ENCODE results near the gene ANKRD40.

DNA sequence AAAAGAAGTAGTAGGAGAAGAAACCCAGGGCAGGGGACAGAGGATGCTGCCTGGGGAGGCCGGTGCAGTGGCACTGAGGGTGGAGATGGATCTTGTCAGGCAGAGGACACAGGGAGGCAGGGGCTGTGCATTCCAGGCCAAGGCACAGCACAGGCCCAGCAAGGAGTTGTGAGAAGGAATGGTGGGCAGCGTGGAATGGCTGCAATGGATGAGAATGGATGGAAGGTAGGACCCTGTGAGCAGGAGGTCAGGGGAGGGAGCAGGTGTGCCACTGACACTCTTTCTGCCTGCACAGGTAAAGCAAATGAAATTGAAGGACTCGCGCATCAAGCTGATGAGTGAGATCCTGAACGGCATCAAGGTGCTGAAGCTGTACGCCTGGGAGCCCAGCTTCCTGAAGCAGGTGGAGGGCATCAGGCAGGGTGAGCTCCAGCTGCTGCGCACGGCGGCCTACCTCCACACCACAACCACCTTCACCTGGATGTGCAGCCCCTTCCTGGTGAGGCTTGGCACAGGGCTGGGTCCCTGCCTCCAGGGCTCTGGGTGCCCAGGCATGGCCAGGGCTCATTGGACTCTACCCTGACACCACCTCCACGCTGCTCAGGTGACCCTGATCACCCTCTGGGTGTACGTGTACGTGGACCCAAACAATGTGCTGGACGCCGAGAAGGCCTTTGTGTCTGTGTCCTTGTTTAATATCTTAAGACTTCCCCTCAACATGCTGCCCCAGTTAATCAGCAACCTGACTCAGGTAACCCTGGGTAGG lies 40.3 kb downstream of the ANKRD40 start:
- TF ChIP-seq CTCF (IDR thresholded peaks at IDR 0.05 in 8 of 11, conservative IDR thresholded peaks at IDR 0.05 in 3 of 11) (no peak), POLR2A (IDR thresholded peaks at IDR 0.05) (no peak)
